ENCODE measurements around the gene PTGER3. TPM values are rescaled to one million over a fixed set of nuclear protein-coding genes. Genes with fewer than 3 reads are reported as not detected.

The PTGER3 gene
- under 0.01 and 0.03 TPM in 2 replicates for total RNA-seq (2014; rRNA removed; shearing (Covaris generic))

DNA sequence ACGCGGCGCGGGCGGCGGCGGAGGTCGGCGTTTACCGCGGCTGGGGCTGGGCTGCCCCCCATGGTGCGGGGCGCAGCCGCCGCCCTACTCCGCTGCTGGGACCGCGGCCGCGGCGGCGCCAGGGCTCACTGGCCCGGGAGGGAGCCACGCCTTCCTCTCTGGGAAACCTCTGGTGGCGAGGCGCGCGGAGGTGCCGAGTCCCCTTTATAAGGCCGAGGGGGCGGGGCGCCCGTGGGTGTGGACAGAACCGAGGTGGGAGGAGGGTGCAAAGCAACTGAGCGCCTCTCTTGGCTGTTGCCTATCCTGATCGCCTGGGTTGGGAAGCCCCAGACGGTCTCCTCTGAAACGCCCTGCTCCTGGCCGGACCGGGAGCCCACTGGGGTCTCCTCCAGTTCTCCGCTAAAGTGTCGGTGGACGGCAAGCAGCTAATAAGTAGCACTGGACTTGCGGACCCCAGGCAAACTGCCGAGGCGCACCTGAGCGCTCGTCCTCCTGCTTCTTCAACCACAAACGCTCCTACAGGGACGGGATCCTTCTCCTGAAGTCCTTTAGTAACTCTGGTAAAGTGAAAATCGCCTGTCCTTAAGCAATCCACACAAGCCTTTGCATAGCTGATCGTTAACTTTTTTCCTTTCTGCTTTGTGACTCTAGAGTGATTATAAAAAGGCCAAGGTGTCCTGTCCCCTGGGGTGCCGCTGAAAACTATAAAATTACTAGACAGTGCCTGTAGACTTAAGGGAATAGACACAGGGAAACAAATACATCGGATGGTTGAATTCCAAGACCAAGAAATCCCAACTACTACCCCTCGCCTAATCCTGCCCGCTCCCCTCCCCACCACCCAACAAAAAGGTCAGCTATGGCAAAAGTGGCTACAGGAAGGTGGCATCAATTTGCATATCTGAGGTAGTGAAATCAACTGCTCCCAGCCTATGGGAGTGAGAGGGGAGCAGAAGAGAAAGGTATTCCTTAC, at the start of gene PTGER3:
PTGER3 (minus strand) TSS at position 182 of the 973 bp plus-strand sequence. CDS start 239 bp downstream, outside the sequence.
- DNase-seq (ENCODE audit: low read depth), result peak; percentile 61

DNA sequence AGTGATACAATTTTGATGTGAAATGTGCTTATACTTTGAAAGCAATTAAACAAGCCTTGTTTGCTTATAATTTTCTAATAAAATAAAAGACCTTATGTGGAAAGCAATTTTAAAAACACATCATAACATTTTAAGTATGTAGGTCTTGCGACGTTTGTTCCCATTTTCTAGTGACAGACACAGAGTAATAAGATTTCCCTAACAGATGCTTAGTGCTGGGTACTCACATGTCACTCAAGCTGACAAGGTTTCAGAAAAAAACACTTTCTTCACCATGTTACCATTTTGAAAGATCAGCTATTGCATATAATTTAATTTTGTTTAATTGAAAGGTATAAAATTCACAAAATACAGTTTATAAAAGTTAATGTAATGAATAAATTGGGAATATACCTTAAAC, 47.3 kb upstream of the PTGER3 start:
- no peak for DNase-seq (ENCODE audit: low read depth)

DNA sequence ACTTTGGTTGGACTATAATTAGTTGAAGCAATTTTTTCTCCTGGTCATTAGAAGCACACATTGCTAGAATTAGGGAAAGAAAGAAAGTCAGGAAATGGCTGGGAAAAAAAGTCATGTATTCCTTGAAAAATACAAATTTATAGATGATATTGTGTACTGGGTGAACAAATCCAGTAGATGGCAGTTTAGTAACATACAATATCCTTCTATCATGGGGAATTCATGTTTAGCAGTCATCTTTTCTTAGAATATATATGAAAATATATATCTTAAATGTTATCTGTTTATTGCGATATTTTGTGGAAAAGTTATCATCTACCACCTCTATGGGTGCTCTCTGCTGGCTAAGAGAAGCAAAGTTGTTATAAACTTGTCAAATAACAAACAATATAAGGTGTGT, 46.3 kb upstream of the PTGER3 start:
- no peak for DNase-seq (ENCODE audit: low read depth)

DNA sequence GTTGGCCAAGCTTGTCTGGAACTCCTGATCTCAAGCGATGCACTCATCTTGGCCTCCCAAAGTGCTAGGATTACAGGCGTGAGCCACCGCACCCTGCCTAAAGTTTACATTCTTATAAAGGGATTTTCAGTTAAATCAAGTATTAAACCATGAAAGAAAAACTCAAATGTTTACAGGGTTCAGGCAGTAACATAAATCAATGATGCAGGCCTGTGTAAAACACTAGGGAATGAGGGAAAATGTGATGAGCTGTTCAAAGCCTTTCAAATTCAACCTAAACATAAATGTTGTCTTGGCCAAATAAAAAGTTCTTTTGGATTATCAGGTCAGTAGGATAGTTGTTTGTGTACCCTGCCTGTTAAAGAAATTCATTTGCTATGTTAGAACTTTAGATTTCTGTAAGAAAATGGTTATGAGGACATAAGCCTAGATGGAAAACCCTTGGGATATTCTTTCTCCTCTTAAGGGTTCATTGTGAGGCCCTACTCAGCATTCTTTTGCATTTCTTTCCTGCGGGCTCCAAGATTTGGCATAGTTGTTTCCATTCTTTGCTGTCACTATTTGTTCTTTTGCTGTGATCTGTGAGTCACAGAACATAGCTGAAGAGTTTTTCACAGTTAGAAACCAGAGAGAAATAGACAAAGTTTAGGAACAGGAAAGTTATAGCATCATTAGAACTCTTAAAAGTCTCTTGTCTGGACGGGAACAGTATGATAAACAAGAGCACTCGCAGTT, 42.1 kb upstream of the PTGER3 start:
- DNase-seq (ENCODE audit: low read depth), result no peak

DNA sequence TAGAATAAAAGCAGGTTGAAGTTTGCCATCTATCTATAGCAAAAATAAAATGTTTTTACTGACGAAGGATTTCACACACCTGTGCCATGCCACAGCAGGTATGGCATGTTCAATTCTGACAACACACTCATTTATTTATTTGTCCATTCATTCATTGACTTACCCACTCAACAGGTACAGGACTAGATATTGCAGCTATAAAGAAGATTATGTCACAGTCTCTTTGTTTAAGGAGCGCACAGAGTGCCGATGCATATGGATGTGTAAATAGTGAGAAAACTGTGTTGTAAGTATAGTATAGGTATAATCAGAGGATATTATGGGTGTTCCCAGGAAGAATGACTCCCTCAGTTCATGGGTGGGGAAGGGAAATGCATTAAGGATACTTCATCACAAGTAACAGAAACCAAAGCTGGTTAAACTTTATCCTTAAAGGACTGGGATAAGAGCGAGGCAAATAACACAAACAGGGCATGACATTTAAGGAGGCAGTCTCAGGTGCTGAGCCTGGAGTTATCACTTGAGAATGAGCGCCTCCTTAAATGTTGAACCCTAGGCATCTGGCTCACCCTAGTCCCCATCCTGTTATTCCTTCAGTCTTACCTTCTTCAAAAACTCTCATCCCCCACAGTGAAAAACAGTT, 41.1 kb upstream of the PTGER3 start:
- DNase-seq (ENCODE audit: low read depth), result no peak

DNA sequence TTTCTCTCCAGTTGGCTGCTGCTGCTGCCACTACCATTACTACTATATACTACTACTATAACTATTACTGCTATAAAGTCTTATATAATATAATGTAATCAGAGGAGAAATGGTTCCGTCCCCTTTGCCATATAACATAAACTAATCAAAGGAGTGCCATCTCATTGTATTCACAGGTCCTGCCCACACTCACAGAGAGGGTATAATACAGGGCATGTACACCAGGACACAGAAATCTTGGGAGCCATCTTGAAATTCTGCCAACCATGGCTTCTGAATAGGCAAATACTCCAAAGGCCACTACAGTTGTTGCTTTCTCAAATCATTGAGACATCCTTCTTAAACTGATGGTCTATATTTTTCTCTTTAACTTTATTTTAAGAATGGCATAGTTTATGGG, 40.1 kb upstream of the PTGER3 start:
- no peak for DNase-seq (ENCODE audit: low read depth)

DNA sequence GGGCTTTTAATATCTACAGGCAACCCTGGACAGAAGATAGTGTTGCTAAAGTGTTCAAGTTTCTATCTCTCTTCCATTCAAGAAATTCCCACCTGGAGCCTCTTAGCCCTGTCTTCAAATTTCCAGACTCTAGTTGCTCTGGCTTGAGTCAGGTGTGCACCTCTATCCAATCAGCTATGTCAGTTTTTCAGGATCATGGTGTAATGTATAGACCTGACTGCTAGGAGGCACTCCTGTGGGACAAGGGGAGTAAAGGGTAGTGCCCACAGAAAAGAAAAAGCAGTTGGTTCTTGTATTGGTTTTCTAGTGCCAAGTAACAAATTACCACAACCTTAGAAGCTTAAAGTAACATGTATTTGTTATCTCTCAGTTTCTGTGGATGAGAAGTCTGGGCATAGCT, 39.4 kb upstream of the PTGER3 start:
- no peak for DNase-seq (ENCODE audit: low read depth)

DNA sequence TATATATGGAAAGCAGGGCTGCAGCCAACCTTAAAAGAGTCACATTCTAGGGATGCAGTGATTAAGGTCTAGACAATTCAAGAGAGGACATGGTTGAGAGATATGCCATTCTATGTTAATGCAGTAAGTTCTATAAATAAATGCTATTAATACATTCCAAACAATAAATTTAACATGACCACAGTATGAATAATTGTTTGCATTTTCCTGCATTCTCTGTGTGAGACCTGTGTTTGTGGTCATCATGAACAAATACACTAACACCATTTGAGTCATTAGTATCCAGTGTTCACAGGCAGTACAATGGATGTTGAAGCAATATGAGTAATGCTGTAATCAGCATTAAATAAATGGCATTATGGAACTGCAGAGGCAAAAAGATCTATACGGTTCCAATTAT, 38.7 kb upstream of the PTGER3 start:
- no peak for DNase-seq (ENCODE audit: low read depth)

DNA sequence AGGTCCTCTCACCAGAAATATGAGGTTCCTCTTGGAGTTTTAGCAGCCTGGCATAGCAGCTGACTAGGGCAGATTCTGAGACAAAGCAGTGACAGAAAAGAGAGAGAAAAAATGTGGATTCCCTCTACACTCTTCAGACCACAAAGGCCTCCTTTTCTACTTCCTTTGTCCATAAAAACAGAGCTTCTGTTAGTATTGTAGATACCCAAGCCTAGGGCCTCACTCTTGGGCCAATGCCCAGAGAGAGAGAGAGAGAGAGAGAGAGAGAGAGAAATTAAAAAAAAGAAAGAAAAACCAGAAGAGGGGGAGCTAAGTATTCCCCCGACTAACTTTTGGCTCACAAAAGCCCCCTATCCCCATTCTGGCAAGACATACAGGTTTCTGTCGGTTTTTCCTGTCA, 35.7 kb upstream of the PTGER3 start:
- DNase-seq (ENCODE audit: low read depth), result no peak

DNA sequence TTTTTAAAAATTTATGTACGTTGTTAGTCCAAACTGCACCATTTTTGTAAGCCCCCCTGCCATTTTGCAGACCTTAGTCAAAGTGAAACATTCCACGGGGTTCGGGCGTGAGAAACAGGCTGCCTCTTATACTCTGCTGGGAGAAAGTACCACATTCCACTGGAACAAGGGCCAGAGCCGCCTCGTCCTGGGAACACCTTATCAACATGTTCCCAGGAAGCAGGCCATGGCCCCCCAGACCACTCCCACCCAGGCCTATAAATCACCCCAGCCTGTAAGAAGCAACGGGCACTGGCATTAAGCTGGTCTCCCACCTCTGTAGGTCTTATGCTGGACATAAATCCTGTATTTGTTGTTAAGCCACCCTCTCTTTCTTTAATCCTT, 34.1 kb upstream of the PTGER3 start:
- DNase-seq (ENCODE audit: low read depth), result peak; percentile 5

DNA sequence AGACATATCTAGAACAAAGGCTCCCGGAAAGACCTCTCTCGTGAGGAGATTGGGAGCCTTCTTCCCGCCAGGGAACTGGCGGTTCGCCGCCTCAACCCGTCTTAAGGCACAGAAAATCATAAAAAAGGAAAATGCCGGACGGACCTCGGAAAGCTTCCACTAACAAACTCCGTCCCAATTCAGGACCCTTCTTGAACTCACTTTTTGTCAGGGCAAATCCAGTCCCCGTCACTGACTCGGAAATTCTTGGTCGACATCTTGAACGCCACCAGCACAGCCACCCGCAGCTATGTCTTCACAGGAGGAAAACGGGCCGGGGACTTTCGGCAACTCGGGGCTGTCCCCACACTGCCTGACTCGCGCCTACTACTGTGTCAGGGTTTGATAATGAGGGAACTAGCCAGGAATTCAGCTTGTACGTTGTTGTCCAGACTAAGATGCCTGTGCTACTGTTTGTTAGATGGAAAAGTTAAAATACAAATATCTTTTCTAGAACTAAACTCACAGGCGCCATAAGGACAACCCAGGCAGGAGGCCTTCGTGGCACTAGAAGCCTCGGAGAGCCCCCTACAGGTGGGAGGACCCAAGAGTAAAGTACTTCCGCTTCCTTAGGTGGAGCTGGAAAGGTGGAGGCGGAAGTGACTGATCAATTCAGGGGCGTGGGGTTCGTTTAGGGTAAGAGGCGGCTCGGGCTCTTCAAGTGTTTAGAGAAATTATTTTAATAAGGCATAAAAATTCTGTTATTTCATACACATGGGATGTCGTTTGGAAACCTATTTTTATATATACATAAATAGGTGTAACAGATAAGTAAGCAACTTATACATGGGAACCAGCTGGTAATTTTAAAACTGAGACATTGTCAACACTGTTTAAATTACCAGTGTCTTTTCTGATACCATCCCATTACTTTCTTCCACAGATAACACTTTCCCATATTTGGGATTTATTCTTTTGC, 33.4 kb upstream of the PTGER3 start, which contains the start of gene ZRANB2:
ZRANB2 (minus strand) TSS at position 297 of the 958 bp plus-strand sequence; CDS start at position 257, 40 bp downstream.
- peak; percentile 95 for DNase-seq (ENCODE audit: low read depth)

DNA sequence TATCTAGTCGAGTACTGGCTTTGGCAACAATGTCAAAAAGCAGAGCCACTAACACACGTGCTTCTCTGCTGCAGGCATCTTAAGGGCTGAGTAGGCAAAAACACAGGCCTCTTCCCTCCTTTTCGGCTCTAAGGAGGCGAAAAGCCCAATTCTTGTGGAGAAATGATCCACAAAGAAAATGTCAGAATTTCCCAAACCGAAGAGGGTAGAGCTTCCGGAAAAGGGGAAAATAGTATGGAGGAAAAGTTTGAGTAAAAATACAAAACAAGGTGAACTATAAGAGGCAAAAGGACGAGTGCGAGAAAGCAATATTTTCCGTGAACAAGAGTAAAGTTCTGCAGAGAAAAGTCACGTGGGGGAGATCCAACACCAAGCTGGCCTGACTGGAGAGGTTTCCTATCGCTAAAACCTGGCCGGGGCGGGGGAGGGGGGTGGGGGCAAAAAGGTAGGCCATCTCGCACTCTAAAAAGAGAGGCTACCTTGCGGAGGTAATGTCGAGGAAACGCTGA, 32.7 kb upstream of the PTGER3 start:
- DNase-seq (ENCODE audit: low read depth), result peak; percentile 30

DNA sequence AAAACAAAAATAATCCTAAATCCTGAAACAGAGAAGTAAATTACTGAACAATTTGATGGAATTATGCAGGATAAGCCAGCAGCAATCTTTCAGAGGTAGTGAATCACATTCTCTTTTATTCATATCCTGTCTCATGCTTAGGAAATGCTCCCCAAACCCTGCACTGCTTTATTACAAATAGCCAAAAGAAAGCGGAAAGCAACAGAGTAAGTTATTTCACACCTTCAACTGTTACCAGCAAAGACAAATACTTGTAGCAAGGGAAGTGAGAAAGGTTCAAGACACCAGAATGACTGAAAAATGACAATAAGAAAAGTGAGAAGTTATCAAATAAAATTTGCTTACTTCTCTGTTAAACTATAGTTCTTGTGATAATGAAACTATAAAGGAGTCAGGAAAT, 27.1 kb upstream of the PTGER3 start:
- DNase-seq (ENCODE audit: low read depth), result no peak

DNA sequence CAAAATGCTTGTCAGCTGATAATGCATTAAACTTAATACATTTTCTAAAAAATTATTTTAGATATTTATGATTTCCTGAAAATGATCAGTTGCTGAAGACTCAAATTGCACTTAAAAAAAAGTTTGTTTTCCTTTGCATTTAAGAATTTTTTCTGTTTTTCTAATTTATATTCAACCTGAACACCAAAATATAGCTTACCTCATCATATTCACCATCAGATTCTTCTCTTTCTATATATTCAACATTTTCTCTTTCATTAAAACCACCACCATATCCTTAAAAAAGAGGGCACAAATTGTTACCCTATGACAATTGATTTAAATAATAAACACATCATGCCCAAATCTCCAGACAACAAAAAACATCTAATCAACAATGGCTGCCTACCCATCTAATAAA, 24.7 kb upstream of the PTGER3 start:
- no peak for DNase-seq (ENCODE audit: low read depth)

DNA sequence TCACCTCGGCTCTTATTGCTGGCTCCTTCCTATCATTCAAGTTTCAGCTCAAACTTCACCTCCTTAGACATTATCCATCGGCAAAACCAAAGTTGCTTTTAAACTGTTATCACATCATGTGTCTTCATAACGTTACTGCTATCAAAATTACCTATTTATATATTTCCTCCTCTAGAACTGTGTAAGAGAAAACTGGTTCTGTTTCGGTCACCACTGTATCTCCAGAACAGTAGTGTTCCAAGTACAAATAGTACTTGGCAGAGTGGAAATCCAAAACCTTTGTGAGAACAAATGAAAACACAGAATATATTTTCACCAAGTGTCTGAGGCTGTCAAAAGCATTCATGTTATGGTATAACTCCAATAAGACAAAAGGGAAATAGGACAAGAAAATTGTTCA, 24.1 kb upstream of the PTGER3 start:
- no peak for DNase-seq (ENCODE audit: low read depth)

DNA sequence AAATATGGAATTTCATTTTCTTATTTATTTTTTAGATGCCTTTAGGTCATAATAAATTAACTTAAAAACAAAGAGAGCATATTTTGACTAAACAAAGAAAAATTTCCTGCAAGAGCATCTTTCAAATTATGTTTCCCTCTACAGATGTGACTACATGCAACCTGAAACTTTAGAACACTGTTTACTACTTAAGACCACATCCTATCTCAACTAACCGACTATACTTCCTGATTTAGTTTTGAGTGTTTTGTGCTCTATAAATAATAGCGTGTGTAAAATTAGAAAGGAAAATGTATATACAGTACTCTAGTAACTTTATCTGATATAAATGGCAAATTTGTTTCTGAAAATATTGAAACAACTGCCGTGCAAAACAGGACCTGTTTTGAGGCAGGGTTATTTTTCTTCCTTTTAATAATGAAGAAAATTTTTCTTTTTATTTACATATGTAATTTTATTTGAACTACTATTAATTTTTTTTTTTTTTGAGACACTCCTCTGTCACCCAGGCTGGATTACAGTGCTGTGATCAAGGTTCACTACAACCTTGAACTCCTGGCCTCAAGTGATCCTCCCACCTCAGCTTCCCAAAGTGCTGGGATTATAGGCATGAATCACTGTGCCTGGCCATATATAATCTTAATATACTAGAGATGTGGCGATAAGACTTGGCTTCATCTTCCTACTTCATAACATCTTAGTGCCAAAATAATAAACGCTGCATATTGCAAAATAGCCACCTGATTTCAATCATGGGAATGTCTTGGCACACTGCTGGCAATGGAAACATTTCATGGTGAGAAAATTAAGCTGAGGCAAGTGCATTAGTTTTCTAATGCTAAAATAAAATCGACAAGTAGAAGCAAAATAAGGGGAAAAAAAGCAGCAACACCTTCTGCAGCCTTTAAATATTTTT, 21.0 kb upstream of the PTGER3 start:
- no peak for DNase-seq (ENCODE audit: low read depth)

DNA sequence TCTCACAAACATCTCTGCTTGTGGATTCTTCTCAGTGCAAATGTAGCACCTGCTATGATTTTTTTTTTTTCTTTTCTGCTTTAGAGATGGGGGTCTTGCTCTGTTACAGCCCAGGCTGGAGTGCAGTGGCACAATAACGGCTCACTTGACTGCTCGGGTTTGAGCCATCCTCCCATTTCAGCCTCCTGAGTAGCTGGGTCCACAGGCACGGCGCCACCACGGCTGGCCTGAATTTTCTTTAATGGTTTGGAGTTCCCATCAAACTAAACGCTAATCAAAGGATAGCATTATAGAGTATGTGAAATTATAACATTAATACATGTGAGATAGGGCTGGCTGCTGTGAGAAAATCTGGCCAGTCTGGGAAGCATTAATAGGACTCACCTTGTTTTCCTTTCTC, 7.2 kb upstream of the PTGER3 start:
- DNase-seq (ENCODE audit: low read depth), result no peak

DNA sequence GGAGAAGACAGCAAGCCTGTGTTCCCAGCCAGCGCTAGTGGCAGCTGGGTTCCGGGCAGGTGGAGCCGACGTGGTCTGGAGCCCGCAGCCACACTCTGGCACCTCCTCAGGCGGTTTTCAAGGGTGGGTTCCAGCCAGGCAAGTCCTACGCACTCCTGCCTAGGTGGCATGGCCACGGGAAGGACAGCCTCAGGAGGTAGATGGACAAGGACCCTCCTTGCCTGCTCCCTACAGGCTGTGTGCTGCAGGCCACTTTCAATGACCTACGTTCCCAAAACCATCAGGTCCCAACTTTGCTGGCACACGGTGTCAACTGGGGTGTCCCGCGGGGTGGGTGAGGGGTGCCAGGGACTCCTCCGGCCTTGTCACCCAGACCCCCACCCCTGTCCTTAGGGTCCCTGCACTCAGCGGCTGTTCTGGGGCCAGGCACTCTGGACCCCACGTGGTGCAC, 6.7 kb upstream of the PTGER3 start:
- peak; percentile 11 for DNase-seq (ENCODE audit: low read depth)

DNA sequence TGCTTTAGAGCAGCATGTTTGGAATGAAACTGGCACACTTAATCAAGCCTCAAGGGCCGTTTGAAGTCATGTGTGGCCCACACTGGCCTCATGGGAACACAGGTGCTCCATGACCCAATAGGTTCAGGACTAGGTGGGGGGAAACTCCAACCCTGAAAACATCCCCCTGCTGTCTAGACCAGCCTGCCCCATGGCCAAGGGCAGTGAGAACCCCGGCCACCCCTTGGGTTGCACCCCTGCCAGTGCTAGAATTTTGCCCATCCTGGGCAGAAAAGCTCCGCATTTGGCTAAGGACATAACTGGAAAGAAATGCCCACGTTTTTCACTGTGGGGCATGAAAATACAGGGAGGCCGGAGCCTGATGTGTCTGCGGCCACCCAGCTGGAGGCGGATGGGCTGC, 6.1 kb upstream of the PTGER3 start:
- DNase-seq (ENCODE audit: low read depth), result no peak

DNA sequence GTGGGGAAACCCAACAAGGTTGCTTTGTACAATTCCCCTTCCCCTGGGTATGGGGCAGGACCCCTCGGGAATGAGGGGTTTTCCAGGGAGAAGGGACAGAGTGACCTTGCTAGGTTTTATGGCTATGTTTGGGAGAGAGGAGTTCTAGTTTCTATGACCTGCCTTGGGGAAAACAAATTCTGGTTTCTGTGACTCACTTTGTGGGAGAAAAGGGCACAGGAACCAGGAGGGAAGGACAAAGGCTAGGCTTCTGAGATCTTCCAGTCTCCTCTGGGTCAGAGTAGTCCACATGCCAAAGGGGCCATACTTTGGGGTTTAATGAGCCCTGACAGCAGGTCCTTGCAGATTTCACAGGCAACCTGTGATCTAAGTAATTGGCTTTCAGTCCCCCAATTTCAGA, 5.5 kb upstream of the PTGER3 start:
- DNase-seq (ENCODE audit: low read depth), result no peak
